GM12892 (cell line): ENCODE data around the gene MAP3K5.

Experiments used
- POLR2A ChIP-seq: IDR thresholded peaks from 2 replicates; pipeline ENCODE4 v1.6.1; 2011; ENCODE audit warnings: low read depth, low read length, control low read depth
- POLR2AphosphoS5 ChIP-seq: IDR thresholded peaks from 2 replicates; pipeline ENCODE4 v1.6.1; 2011; ENCODE audit warnings: low read depth, low read length, control low read depth

GRCh38 chr6:136723780-136724179, 68.5 kb downstream of the MAP3K5 start:
- TF ChIP-seq POLR2AphosphoS5 (no peak), POLR2A (no peak)
